HG03060 (cell line): ENCODE results near the gene STK32B.

Experiments used
- ATAC-seq: cut with Tn5 transposase; IDR thresholded peaks from one replicate; pipeline ENCODE4 v1.9.1; 2021; ENCODE audit warnings: low read depth, moderate number of reproducible peaks; ENCODE audit not compliant: unreplicated experiment

The STK32B gene

GRCh38 chr4:5547651-5548249 is 496.5 kb downstream of the STK32B start:
- ATAC-seq = no peak
